ENCODE results near the gene NSMF.

- TF ChIP-seq CTCF (conservative IDR thresholded peaks at IDR 0.05 in 1 of 2, IDR thresholded peaks at IDR 0.05 in 1 of 2; ENCODE audit: extremely low read depth in 1 of 2, insufficient read depth in 1 of 2, low read depth in 1 of 2, low read length in 2 of 2) = no peak
- no peak for TF ChIP-seq EZH2 (IDR thresholded peaks at IDR 0.05; ENCODE audit: borderline replicate concordance, low read length)
These were observed 46.7 kb downstream of the NSMF start for GRCh38 chr9:137412431-137412830.

All from mammary epithelial cell (primary cell).